ENCODE results near the gene NFAT5. TPM values are rescaled to one million over a fixed set of nuclear protein-coding genes. Genes with fewer than 3 reads are reported as not detected.

NFAT5 gene
- total and polyA plus RNA-seq, 8 donors: 1.2 to 57.2 (median 21.5) TPM

DNA sequence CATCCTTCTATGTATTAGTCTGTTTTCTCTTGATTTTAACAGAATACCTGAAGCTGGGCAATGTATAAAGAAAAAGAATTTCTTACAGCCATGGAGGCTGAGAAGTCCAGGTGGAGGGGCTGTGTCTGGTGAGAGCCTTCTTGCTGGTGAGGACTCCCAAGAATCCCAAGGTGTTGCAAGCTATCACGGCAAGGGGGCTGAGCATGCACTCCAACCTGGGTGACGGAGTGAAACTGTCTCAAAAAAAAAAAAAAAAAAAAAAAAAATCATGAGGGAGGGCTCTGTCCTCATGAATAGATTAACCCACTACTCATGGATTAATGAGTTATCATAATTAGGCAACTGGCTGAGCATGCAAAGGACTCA lies 141.2 kb downstream of the NFAT5 start:
- H3K27me3 ChIP-seq: no peaks in the 10 kb centered on the region
- H3K27ac ChIP-seq: peak overlapping the region in 1 of 5 donors; percentile 7
- peaks cover 0 to 39% (median 24%) of the 10 kb centered on the region in 4 donors for H3K4me1 ChIP-seq
- DNase-seq: no peak
- WGBS, 5 donors: 67 to 92% (median 84%) methylated on average over 2 of the region's 2 CpGs
- TF ChIP-seq POLR2A (IDR thresholded peaks at IDR 0.05) (no peak), POLR2AphosphoS5 (IDR thresholded peaks at IDR 0.05) (no peak), EP300 (IDR thresholded peaks at IDR 0.05) (no peak)
- TF ChIP-seq, protein P1, sequence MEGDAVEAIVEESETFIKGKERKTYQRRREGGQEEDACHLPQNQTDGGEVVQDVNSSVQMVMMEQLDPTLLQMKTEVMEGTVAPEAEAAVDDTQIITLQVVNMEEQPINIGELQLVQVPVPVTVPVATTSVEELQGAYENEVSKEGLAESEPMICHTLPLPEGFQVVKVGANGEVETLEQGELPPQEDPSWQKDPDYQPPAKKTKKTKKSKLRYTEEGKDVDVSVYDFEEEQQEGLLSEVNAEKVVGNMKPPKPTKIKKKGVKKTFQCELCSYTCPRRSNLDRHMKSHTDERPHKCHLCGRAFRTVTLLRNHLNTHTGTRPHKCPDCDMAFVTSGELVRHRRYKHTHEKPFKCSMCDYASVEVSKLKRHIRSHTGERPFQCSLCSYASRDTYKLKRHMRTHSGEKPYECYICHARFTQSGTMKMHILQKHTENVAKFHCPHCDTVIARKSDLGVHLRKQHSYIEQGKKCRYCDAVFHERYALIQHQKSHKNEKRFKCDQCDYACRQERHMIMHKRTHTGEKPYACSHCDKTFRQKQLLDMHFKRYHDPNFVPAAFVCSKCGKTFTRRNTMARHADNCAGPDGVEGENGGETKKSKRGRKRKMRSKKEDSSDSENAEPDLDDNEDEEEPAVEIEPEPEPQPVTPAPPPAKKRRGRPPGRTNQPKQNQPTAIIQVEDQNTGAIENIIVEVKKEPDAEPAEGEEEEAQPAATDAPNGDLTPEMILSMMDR (IDR thresholded peaks at IDR 0.05): no peak
- peaks cover under 1 to 72% (median 54%) of the 10 kb centered on the region in 4 donors for H3K36me3 ChIP-seq
- H3K9me3 ChIP-seq: no peaks in the 10 kb centered on the region
- intact Hi-C loops (cut with DNase I; ENCODE audit: low total_unique reads): no loop called here
- H3K4me3 ChIP-seq: no peak overlapping the region

DNA sequence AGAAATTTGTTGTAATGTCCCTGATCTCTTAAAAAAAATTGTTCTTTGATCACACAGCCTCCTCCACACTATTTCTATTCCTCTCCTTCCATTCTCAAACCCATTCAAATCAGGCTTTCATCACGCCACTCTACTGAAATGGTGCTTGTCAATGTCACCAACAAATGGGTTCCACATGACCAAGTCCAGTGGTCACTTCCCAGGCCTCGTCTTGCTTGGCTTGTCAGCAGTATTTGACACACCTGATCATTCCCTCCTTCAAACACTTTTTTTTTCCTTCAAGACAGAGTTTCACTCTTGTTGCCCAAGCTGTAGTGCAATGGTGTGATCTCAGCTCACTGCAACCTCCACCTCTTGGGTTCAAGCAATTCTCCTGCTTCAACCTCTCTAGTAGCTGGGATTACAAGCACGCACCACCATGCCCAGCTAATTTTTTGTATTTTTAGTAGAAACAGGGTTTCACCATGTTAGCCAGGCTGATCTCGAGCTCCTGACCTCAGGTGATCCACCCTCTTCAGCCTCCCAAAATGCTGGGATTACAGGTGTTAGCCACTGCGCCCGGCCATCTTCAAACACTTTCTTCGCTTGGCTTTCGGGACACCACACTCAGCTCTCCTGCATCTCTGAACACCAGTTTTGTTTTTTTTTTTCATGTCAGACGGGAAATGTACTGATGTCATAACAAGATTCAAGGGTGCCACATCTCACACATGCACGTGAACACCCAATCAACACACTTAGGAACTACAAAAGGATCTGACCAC lies 142.3 kb downstream of the NFAT5 start:
- Histone ChIP-seq H3K36me3 (peaks cover 12 to 74% (median 59%) of the 10 kb centered on the region in 4 donors), H3K27ac (no peak overlapping the region), H3K27me3 (no peaks in the 10 kb centered on the region), H3K9me3 (no peaks in the 10 kb centered on the region), H3K4me1 (peaks cover 0 to 49% (median 28%) of the 10 kb centered on the region in 4 donors), H3K4me3 (no peak overlapping the region)
- TF ChIP-seq EP300 (IDR thresholded peaks at IDR 0.05): no peak
- TF ChIP-seq POLR2A (IDR thresholded peaks at IDR 0.05): no peak
- TF ChIP-seq POLR2AphosphoS5 (IDR thresholded peaks at IDR 0.05): no peak
- TF ChIP-seq, protein P1 (IDR thresholded peaks at IDR 0.05): no peak
- no peak for DNase-seq
- intact Hi-C loops (cut with DNase I; ENCODE audit: low total_unique reads): no loop called here
- 83 to 90% (median 86%) methylated on average over 10 of the region's 10 CpGs for WGBS, 5 donors

DNA sequence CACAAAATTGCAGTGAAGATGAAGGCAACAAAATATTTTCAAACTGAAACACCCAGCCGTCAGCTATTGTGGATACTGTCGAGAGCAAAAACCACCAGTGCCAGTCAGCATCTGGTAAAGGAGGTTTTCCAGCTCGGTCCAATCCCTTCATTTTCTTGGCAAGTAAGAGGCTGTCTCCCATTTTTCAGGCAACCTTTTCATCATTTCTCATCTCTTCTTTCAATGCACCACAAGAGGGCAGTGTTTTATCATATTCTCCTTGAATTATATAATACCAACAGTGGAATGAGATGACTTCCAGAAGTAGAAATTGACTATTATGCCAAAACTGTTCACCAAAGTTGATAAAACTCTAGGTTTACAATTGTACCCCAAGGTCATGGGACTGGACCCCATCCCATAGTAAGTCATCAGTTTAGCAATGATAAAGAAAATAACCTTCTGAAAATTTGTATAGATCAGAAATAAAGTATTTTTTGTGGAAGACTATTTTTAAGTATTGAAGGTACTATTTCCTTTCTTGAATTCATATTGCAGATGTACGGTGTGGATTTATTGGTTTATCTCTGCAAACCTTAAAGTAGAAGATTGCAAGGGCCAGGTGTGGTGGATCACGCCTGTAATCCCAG lies 143.8 kb downstream of the NFAT5 start:
- Histone ChIP-seq H3K4me1 (peaks cover 0 to 49% (median 28%) of the 10 kb centered on the region in 4 donors), H3K27me3 (no peaks in the 10 kb centered on the region), H3K4me3 (no peak overlapping the region), H3K27ac (peak overlapping the region in 2 of 5 donors; percentile 16 to 48), H3K9me3 (no peaks in the 10 kb centered on the region), H3K36me3 (peaks cover 17 to 78% (median 67%) of the 10 kb centered on the region in 4 donors)
- TF ChIP-seq, protein P1 (IDR thresholded peaks at IDR 0.05): peak in 5 of 7 experiments; percentile 42 to 80 (median 68)
- TF ChIP-seq POLR2A (IDR thresholded peaks at IDR 0.05): no peak
- TF ChIP-seq EP300 (IDR thresholded peaks at IDR 0.05): no peak
- peak in 2 of 3 donors; percentile 11 to 38 for TF ChIP-seq POLR2AphosphoS5 (IDR thresholded peaks at IDR 0.05)
- WGBS, 5 donors: 31 to 41% (median 39%) methylated on average over 5 of the region's 5 CpGs
- intact Hi-C loops (cut with DNase I; ENCODE audit: low total_unique reads): loop anchor here (5.0 kb wide), 1 partner anchor 38 kb away; no protein-coding TSS in a partner anchor
- DNase-seq: peak in 1 of 2 donors; percentile 86

DNA sequence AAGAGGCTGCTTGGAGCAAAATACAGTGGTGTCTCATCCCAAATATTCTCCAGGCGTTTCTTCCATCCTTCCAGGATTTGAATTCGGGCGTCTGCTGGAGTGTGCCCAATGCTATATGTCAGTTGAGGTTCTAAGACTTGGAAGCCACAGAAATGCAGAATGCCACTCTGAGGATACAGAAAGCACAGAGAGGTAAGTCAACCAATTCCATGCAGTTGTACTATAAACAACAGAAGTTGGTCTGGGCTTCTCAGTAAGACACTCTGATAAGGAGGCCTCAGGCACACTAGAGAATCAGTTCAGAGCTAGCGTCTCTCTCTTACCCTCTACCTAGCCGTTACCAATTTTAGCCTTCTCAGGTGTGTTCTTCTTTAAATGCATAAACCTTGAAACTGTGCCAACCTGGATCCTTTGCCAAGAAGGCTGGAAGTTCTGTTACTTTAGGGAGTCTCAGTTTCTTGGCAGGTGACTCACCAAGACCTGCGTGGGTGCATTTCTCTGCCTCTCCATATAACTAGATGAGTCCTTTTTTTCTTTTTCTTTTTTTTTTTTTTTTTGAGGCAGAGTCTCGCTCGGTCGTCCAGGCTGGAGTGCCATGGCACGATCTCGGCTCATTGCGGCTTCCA lies 145.5 kb downstream of the NFAT5 start:
- H3K4me3 ChIP-seq: no peak overlapping the region
- DNase-seq: peak; percentile 66 to 85
- no peaks in the 10 kb centered on the region for H3K9me3 ChIP-seq
- 43 to 65% (median 59%) methylated on average over 12 of the region's 12 CpGs for WGBS, 5 donors
- peaks cover 29 to 90% (median 77%) of the 10 kb centered on the region in 4 donors for H3K36me3 ChIP-seq
- intact Hi-C loops (cut with DNase I; ENCODE audit: low total_unique reads): loop anchor here (5.0 kb wide), 1 partner anchor 36 kb away; no protein-coding TSS in a partner anchor
- H3K27me3 ChIP-seq: no peaks in the 10 kb centered on the region
- peaks cover 6 to 53% (median 31%) of the 10 kb centered on the region in 4 donors for H3K4me1 ChIP-seq
- TF ChIP-seq POLR2AphosphoS5 (IDR thresholded peaks at IDR 0.05) (peak in 1 of 3 donors; percentile 62), EP300 (IDR thresholded peaks at IDR 0.05) (no peak)
- H3K27ac ChIP-seq: peak overlapping the region in 4 of 5 donors; percentile 32 to 54 (median 44)
